HepG2 (cell line): ENCODE measurements around the gene AGXT. TPM values are rescaled to one million over a fixed set of nuclear protein-coding genes. Genes with fewer than 3 reads are reported as not detected.

ENCODE experiments used
- ATAC-seq: fragments of 200-7000 bp; cut with Tn5 transposase; 3 replicates; pipeline ENCODE4 v1.9.1; 2020; ENCODE audit warnings: mild to moderate bottlenecking, moderate library complexity
- BruUV-seq: library from RNA; stranded (reverse); fragments of 400-500 nt; replicated peaks from 2 replicates; lab custom pipeline; 2021; lab: Mats Ljungman, UMichigan
- CTCF ChIA-PET: fragments of 300-600 bp; formaldehyde crosslinking; extraction: SDS; loops from one replicate; lab custom pipeline; 2021; ENCODE audit warnings: low total read pairs, inconsistent platforms, low intra/inter-chr PET ratio; lab: Yijun Ruan, JAX
- POLR2A ChIA-PET: fragments of 350-600 bp; sonication (Branson Sonifier 250); formaldehyde crosslinking; loops from one replicate; lab custom pipeline; 2020; ENCODE audit warnings: antibody characterized with exemption, inconsistent platforms; lab: Yijun Ruan, JAX
- DNase-seq: peaks from one replicate; pipeline ENCODE4 v3.0.0-alpha.2; 2015; ENCODE audit warnings: low spot score
- FAIRE-seq: peaks from 3 replicates; lab custom pipeline; 2011; peaks lifted over from hg19 to GRCh38; lab: Jason Lieb, UNC
- H2AFZ ChIP-seq: one replicate; pipeline ENCODE4 v1.6.1; 2011; ENCODE audit warnings: low read length, inconsistent platforms
- H3K27ac ChIP-seq: fragments of 300-600 bp; 3 replicates; pipeline ENCODE4 v1.8.0; 2011; ENCODE audit warnings: mixed run types, mild to moderate bottlenecking, mixed read lengths, low read length, inconsistent platforms; ENCODE audit not compliant: insufficient read depth; ENCODE audit errors: extremely low read length
- H3K27me3 ChIP-seq, 2 experiments: fragments of 200-600 bp in 1 of 2; 2 replicates in 1 of 2; 3 replicates in 1 of 2; pipeline versions ENCODE4 v1.6.0 to v1.8.0; 2011; ENCODE audit warnings: low read length in 2 of 2, mild to moderate bottlenecking in 2 of 2, moderate library complexity in 2 of 2, inconsistent platforms in 1 of 2; ENCODE audit not compliant: insufficient read depth in 2 of 2, control insufficient read depth in 1 of 2
- H3K36me3 ChIP-seq, 2 experiments: fragments of 200-600 bp in 1 of 2; replicated peaks in 1 of 2; 2 replicates in 1 of 2; 3 replicates in 1 of 2; pipeline versions ENCODE4 v1.5.1 to v1.8.0; 2011; ENCODE audit warnings: low read length in 2 of 2, inconsistent platforms in 1 of 2; ENCODE audit not compliant: insufficient read depth in 2 of 2, control insufficient read depth in 1 of 2
- H3K4me1 ChIP-seq: 2 replicates; pipeline ENCODE4 v1.5.1; 2012; ENCODE audit warnings: low read length, inconsistent platforms; ENCODE audit not compliant: insufficient read depth
- H3K4me2 ChIP-seq: 2 replicates; pipeline ENCODE4 v1.6.0; 2011; ENCODE audit warnings: low read depth, low read length, inconsistent platforms
- H3K4me3 ChIP-seq, 3 experiments: fragments of 200-600 bp in 1 of 3; sonication (generic), shearing (Covaris generic) in 1 of 3; replicated peaks in 1 of 3; 2 replicates each; pipeline ENCODE4 v1.5.1; 2011 to 2016; ENCODE audit warnings: low read length in 3 of 3, inconsistent platforms in 2 of 3, low read depth in 2 of 3, mild to moderate bottlenecking in 2 of 3, control low read depth in 1 of 3, mixed read lengths in 1 of 3; ENCODE audit not compliant: insufficient read depth in 1 of 3
- H3K79me2 ChIP-seq: one replicate; pipeline ENCODE4 v1.6.1; 2011; ENCODE audit warnings: low read length, inconsistent platforms; ENCODE audit not compliant: insufficient read depth
- H3K9ac ChIP-seq: 2 replicates; pipeline ENCODE4 v1.6.0; 2011; ENCODE audit warnings: mild to moderate bottlenecking, low read depth, low read length, inconsistent platforms; ENCODE audit not compliant: insufficient read depth
- H3K9me3 ChIP-seq: 2 replicates; pipeline ENCODE4 v1.5.1; 2012; ENCODE audit warnings: mild to moderate bottlenecking, low read length
- H4K20me1 ChIP-seq: 2 replicates; pipeline ENCODE4 v1.6.0; 2011; ENCODE audit warnings: inconsistent platforms, mild to moderate bottlenecking, low read length, moderate library complexity; ENCODE audit not compliant: insufficient read depth
- ARNTL ChIP-seq: sonication (generic); formaldehyde crosslinking; IDR thresholded peaks from 2 replicates; pipeline ENCODE4 v1.4.0; 2020; ENCODE audit warnings: mild to moderate bottlenecking, missing genetic modification reagents
- CREB1 ChIP-seq, 2 experiments: fragments of 450-650 bp in 1 of 2; IDR thresholded peaks; 2 replicates each; pipeline ENCODE4 v1.6.1; 2016 to 2017; ENCODE audit warnings: control low read depth in 1 of 2, mild to moderate bottlenecking in 1 of 2, missing compliant biosample characterization in 1 of 2, missing genetic modification characterization in 1 of 2
- FOXC1 ChIP-seq: sonication (generic); formaldehyde crosslinking; IDR thresholded peaks from 2 replicates; pipeline ENCODE4 v1.8.0; 2022; ENCODE audit warnings: mild to moderate bottlenecking, missing genetic modification reagents, borderline replicate concordance
- HNRNPK ChIP-seq: fragments of 200-400 bp; formaldehyde crosslinking; IDR thresholded peaks from 2 replicates; pipeline ENCODE4 v1.6.1; 2018; ENCODE audit warnings: low read length, low read depth, moderate library complexity, mild to moderate bottlenecking; ENCODE audit not compliant: poor library complexity, severe bottlenecking
- KDM2A ChIP-seq: sonication (generic); formaldehyde crosslinking; IDR thresholded peaks from 2 replicates; pipeline ENCODE4 v1.4.0; 2020; ENCODE audit warnings: low read depth, missing genetic modification reagents, borderline replicate concordance
- KLF6 ChIP-seq: IDR thresholded peaks from 2 replicates; pipeline ENCODE4 v1.8.0; 2016; ENCODE audit warnings: missing biosample characterization, missing genetic modification reagents
- MED13 ChIP-seq: sonication (generic); formaldehyde crosslinking; IDR thresholded peaks from 2 replicates; pipeline ENCODE4 v1.5.0; 2020; ENCODE audit warnings: missing genetic modification reagents
- PHF20 ChIP-seq: sonication (generic); formaldehyde crosslinking; IDR thresholded peaks from 2 replicates; pipeline ENCODE4 v1.5.0; 2020; ENCODE audit warnings: mild to moderate bottlenecking, missing genetic modification reagents
- SP140L ChIP-seq: sonication (generic); formaldehyde crosslinking; IDR thresholded peaks from 2 replicates; pipeline ENCODE4 v1.4.0; 2020; ENCODE audit warnings: missing genetic modification reagents, borderline replicate concordance
- TAF15 ChIP-seq: fragments of 200-400 bp; formaldehyde crosslinking; IDR thresholded peaks from one replicate; pipeline ENCODE4 v1.6.1; 2018; ENCODE audit warnings: mild to moderate bottlenecking, low read depth, low read length; ENCODE audit not compliant: poor library complexity, severe bottlenecking
- ZNF207 ChIP-seq: fragments of 450-650 bp; IDR thresholded peaks from 2 replicates; pipeline ENCODE4 v1.6.1; 2016; ENCODE audit warnings: antibody characterized with exemption, borderline replicate concordance
- ZNF33B ChIP-seq: sonication (generic); formaldehyde crosslinking; IDR thresholded peaks from 2 replicates; pipeline ENCODE4 v1.5.1; 2020; ENCODE audit warnings: mild to moderate bottlenecking, missing genetic modification reagents
- ZNF460 ChIP-seq: sonication (generic); formaldehyde crosslinking; IDR thresholded peaks from 2 replicates; pipeline ENCODE4 v1.5.1; 2020; ENCODE audit warnings: missing genetic modification reagents, mild to moderate bottlenecking, borderline replicate concordance
- ZNF777 ChIP-seq: sonication (generic); formaldehyde crosslinking; IDR thresholded peaks from 2 replicates; pipeline ENCODE4 v1.4.0; 2020; ENCODE audit warnings: missing genetic modification reagents
- ZSCAN20 ChIP-seq: sonication (generic); formaldehyde crosslinking; IDR thresholded peaks from 2 replicates; pipeline ENCODE4 v1.4.0; 2020; ENCODE audit warnings: missing genetic modification reagents, mild to moderate bottlenecking, borderline replicate concordance
- WGBS: methylation state at CpG from one replicate; pipeline ENCODE4 v1.1.6; 2017; ENCODE audit warnings: low lambda C conversion rate; 5-methylcytosine and 5-hydroxymethylcytosine counted together
- in situ Hi-C: cut with HindIII; loops from 2 replicates; pipeline ENCODE4 v1.10.0; 2017; ENCODE audit warnings: low pct_unique_long_range_greater_than_20kb; ENCODE audit not compliant: extremely low pct_ligation_motif_present
- intact Hi-C: fragments of 100-400 bp; cut with micrococcal nuclease; formaldehyde crosslinking; loops from one replicate; pipeline ENCODE4 v1.10.0; 2022; ENCODE audit not compliant: unreplicated experiment
- polyA plus RNA-seq, 8 experiments: library from polyadenylated mRNA; depleted of rRNA in 3 of 8; stranded (reverse) in 7 of 8; unstranded in 1 of 8; fragments of >200 nt; fragmentation: Illumina TruSeq in 4 of 8; extraction: Trizol in 4 of 8; gene quantifications; 2 replicates each; pipeline versions ENCODE4 v1.2.1 to v1.2.3, GENCODE V29; 2011 to 2016; ENCODE audit warnings: low read depth in 4 of 8, missing spikeins in 1 of 8, mixed read lengths in 1 of 8; ENCODE audit not compliant: insufficient read depth in 1 of 8
- total RNA-seq, 5 experiments: library from RNA; depleted of rRNA; stranded (reverse); fragments of >200 nt; fragmentation: Illumina TruSeq; extraction: Trizol; gene quantifications; 2 replicates each; pipeline ENCODE4 v1.2.3, GENCODE V29; 2016; ENCODE audit warnings: low read depth in 1 of 5
- TF ChIP-seq, protein P1 (sequence below): sonication (generic); formaldehyde crosslinking; IDR thresholded peaks from 2 replicates; pipeline ENCODE4 v1.4.0; 2020; ENCODE audit warnings: missing genetic modification reagents
- TF ChIP-seq, protein P2 (sequence below): sonication (generic); formaldehyde crosslinking; IDR thresholded peaks from 2 replicates; pipeline ENCODE4 v1.4.0; 2020; ENCODE audit warnings: missing genetic modification reagents, mild to moderate bottlenecking, borderline replicate concordance
- TF ChIP-seq, protein P3 (sequence below): sonication (generic); formaldehyde crosslinking; IDR thresholded peaks from 2 replicates; pipeline ENCODE4 v1.4.0; 2020; ENCODE audit warnings: mild to moderate bottlenecking, missing genetic modification reagents

Gene AGXT
- total and polyA plus RNA-seq, 2 of the 13 experiments (the other 11 are each of a cell fraction or from before 2014, with no cell fraction given): 41.9 to 96.1 TPM

DNA sequence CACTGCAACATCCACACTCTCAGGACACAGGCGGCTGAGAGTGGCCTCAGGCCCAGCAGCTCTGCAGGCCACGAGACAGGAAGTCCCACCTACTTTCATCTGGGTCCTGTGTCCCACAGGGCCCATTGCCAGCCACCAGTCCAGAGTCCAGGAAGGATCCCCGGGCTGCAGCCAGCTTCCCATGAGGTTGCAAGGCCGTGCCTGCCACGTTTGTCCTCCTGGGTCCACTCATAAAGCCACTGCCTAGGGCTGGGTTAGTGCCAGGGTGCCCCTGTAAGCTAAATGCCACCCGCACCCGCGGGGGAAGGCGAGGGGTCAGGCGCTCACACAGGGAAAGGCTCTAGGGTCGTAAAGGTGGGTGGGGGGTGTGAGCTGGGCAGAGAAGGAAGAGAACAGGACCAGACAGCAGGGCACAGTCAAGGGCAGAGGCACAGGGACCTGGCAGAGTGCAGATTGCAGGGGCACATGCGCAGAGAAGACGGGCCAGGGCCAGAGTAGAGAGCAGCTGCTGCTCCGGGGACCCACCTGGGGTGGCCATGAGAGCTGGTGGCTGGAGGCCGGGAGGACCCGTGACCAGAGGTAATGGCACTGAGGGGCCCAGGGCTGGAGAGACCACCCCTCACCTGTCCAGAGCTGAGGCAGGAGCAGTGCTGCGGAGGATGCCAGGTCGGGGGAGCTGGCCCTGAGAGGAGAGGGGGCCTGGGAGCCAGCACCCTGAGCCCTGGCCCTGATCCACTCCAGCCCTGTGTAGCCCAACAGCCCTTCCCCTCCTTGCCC is 8.0 kb downstream of the AGXT start:
- peak overlapping the region; percentile 66 for H3K4me2 ChIP-seq
- peak overlapping the region; percentile 74 for H3K9ac ChIP-seq
- H3K9me3 ChIP-seq: no peaks in the 10 kb centered on the region
- 50% methylated on average over 15 of the region's 18 CpGs for WGBS
- H3K79me2 ChIP-seq: no peaks in the 10 kb centered on the region
- ATAC-seq: peak; percentile 73
- BruUV-seq: TSS peak; percentile 45
- no peak overlapping the region for H2AFZ ChIP-seq
- peak; percentile 88 for FAIRE-seq
- H3K27ac ChIP-seq: peak overlapping the region; percentile 88
- ChIA-PET POLR2A (interaction anchor here (0.7 to 7.1 kb wide), 14 partner anchors 8 to 810 kb away, joined by 3 to 71 read pairs (median 6); partner anchors contain the start of genes AGXT, DTYMK and MAB21L4), CTCF (no interaction called here)
- H3K4me3 ChIP-seq: peak overlapping the region in 1 of 3 experiments; percentile 51; a peak in 2 of 6 replicates
- peaks cover 71% of the 10 kb centered on the region for H3K4me1 ChIP-seq
- peak; percentile 94 for DNase-seq
- H3K27me3 ChIP-seq: no peaks in the 10 kb centered on the region
- in situ Hi-C loops: no loop called here
- no peaks in the 10 kb centered on the region; a peak in 1 of 5 replicates for H3K36me3 ChIP-seq
- intact Hi-C loops: no loop called here
- no peaks in the 10 kb centered on the region for H4K20me1 ChIP-seq
- TF ChIP-seq ZNF207 (no peak), HNRNPK (no peak), ZNF33B (CRISPR knock-in tag) (peak; percentile 88), CREB1 (IDR thresholded peaks at IDR 0.05) (no peak), CREB1 (CRISPR knock-in tag; IDR thresholded peaks at IDR 0.05) (no peak), PHF20 (CRISPR knock-in tag) (peak; percentile 73; the same call in 1 of the 2 replicates), FOXC1 (peak; percentile 65), ARNTL (CRISPR knock-in tag) (peak; percentile 95), ZSCAN20 (CRISPR knock-in tag) (no peak), KDM2A (CRISPR knock-in tag) (peak; percentile 71), KLF6 (peak; percentile 90), ZNF777 (CRISPR knock-in tag) (0 out of 2 replicates have a peak, but pooled peaks have one; percentile 9), ZNF460 (no peak; the same call in 1 of the 2 replicates), SP140L (CRISPR knock-in tag) (no peak), MED13 (CRISPR knock-in tag) (no peak; the same call in 1 of the 2 replicates), TAF15 (no peak)
- TF ChIP-seq, protein P1, sequence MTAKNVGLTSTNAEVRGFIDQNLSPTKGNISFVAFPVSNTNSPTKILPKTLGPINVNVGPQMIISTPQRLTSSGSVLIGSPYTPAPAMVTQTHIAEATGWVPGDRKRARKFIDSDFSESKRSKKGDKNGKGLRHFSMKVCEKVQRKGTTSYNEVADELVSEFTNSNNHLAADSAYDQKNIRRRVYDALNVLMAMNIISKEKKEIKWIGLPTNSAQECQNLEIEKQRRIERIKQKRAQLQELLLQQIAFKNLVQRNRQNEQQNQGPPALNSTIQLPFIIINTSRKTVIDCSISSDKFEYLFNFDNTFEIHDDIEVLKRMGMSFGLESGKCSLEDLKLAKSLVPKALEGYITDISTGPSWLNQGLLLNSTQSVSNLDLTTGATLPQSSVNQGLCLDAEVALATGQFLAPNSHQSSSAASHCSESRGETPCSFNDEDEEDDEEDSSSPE: peak; percentile 69; the same call in 1 of the 2 replicates
- TF ChIP-seq, protein P2, sequence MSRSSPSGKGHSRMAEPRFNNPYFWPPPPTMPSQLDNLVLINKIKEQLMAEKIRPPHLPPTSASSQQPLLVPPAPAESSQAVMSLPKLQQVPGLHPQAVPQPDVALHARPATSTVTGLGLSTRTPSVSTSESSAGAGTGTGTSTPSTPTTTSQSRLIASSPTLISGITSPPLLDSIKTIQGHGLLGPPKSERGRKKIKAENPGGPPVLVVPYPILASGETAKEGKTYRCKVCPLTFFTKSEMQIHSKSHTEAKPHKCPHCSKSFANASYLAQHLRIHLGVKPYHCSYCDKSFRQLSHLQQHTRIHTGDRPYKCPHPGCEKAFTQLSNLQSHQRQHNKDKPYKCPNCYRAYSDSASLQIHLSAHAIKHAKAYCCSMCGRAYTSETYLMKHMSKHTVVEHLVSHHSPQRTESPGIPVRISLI (CRISPR knock-in tag): peak; percentile 57; the same call in 1 of the 2 replicates
- TF ChIP-seq, protein P3, sequence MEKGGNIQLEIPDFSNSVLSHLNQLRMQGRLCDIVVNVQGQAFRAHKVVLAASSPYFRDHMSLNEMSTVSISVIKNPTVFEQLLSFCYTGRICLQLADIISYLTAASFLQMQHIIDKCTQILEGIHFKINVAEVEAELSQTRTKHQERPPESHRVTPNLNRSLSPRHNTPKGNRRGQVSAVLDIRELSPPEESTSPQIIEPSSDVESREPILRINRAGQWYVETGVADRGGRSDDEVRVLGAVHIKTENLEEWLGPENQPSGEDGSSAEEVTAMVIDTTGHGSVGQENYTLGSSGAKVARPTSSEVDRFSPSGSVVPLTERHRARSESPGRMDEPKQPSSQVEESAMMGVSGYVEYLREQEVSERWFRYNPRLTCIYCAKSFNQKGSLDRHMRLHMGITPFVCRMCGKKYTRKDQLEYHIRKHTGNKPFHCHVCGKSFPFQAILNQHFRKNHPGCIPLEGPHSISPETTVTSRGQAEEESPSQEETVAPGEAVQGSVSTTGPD (CRISPR knock-in tag): no peak
